ENCODE data around the gene MATCAP1. TPM values are rescaled to one million over a fixed set of nuclear protein-coding genes. Genes with fewer than 3 reads are reported as not detected.
A peak's percentile ranks its signal among the peaks of the same experiment; 100 is the strongest.

MATCAP1 gene
- total and polyA plus RNA-seq, 7 experiments from 2014 or later, result 0.48 to 88.1 (median 4.9) TPM

Small RNAs within 50 kb of the gene (microRNA-seq; reads per million reads assigned to microRNA genes)
- gene MIR328 (ENCODE audit: borderline microRNAs expressed), result 154 reads per million, percentile 59 among the genes with 10 or more reads in this experiment

Other genes with a start within 250 kb of the MATCAP1 start
- 100 to 1,000 TPM in 1 of 5 experiments, 10 to 100 TPM in 4; 47.0 to 116 (median 58.5) TPM for gene CIAO2B, start 249.6 kb downstream of the MATCAP1 start, total RNA-seq
- gene CIAO2B, start 249.6 kb downstream of the MATCAP1 start, polyA plus RNA-seq, result 10 to 100 TPM; 89.0 to 93.4 TPM
- 10 to 100 TPM; 40.5 to 64.7 (median 55.3) TPM for gene CES2, start 248.4 kb downstream of the MATCAP1 start, total RNA-seq
- gene CES2, start 248.4 kb downstream of the MATCAP1 start, polyA plus RNA-seq, result 10 to 100 TPM; 29.2 to 43.6 TPM
- 10 to 100 TPM in 1 of 5 experiments, under 1 TPM in 3, not detected in 1; 0.32 to 11.5 (median 0.77) TPM for gene CES3, start 222.7 kb downstream of the MATCAP1 start, total RNA-seq
- not detected for gene CES3, start 222.7 kb downstream of the MATCAP1 start, polyA plus RNA-seq
- gene CES4A, start 195.4 kb downstream of the MATCAP1 start, total RNA-seq, result 10 to 100 TPM; 17.2 to 53.8 (median 20.8) TPM
- 1 to 10 TPM; 5.1 to 7.6 TPM for gene CES4A, start 195.4 kb downstream of the MATCAP1 start, polyA plus RNA-seq
- 100 to 1,000 TPM in 1 of 5 experiments, 10 to 100 TPM in 4; 75.4 to 223 (median 94.4) TPM for gene CBFB, start 154.8 kb downstream of the MATCAP1 start, total RNA-seq
- gene CBFB, start 154.8 kb downstream of the MATCAP1 start, polyA plus RNA-seq, result 10 to 100 TPM; 53.2 to 56.3 TPM
- gene PHAF1, start 74.0 kb downstream of the MATCAP1 start, total RNA-seq, result 10 to 100 TPM; 17.8 to 29.6 (median 21.2) TPM
- gene PHAF1, start 74.0 kb downstream of the MATCAP1 start, polyA plus RNA-seq, result 10 to 100 TPM in 1 of 2 donors, 1 to 10 TPM in 1; 8.9 to 21.4 TPM
- gene B3GNT9, start 33.0 kb downstream of the MATCAP1 start, total RNA-seq, result 10 to 100 TPM in 1 of 5 experiments, 1 to 10 TPM in 4; 1.9 to 13.2 (median 2.7) TPM
- gene B3GNT9, start 33.0 kb downstream of the MATCAP1 start, polyA plus RNA-seq, result 1 to 10 TPM in 1 of 2 donors, under 1 TPM in 1; 0.78 to 2.4 TPM
- gene TRADD, start 24.1 kb downstream of the MATCAP1 start, total RNA-seq, result 10 to 100 TPM; 47.0 to 92.8 (median 52.8) TPM
- 10 to 100 TPM; 69.8 to 71.1 TPM for gene TRADD, start 24.1 kb downstream of the MATCAP1 start, polyA plus RNA-seq
- 10 to 100 TPM in 2 of 5 experiments, 1 to 10 TPM in 3; 8.7 to 84.7 (median 9.7) TPM for gene FBXL8, start 24.0 kb downstream of the MATCAP1 start, total RNA-seq
- 1 to 10 TPM; 5.2 to 7.8 TPM for gene FBXL8, start 24.0 kb downstream of the MATCAP1 start, polyA plus RNA-seq
- 100 to 1,000 TPM in 1 of 5 experiments, 10 to 100 TPM in 2, 1 to 10 TPM in 2; 9.9 to 150 (median 15.5) TPM for gene HSF4, start 19.2 kb downstream of the MATCAP1 start, total RNA-seq
- not detected for gene HSF4, start 19.2 kb downstream of the MATCAP1 start, polyA plus RNA-seq
- gene NOL3, start 13.4 kb downstream of the MATCAP1 start, total RNA-seq, result 10 to 100 TPM in 1 of 5 experiments, 1 to 10 TPM in 3, under 1 TPM in 1; 0.89 to 66.0 (median 1.8) TPM
- gene NOL3, start 13.4 kb downstream of the MATCAP1 start, polyA plus RNA-seq, result not detected
- under 1 TPM in 2 of 5 experiments, not detected in 3; 0.58 to 0.73 TPM for gene EXOC3L1, start 6.2 kb upstream of the MATCAP1 start, total RNA-seq
- not detected for gene EXOC3L1, start 6.2 kb upstream of the MATCAP1 start, polyA plus RNA-seq
- gene E2F4, start 8.2 kb upstream of the MATCAP1 start, total RNA-seq, result 100 to 1,000 TPM in 1 of 5 experiments, 10 to 100 TPM in 4; 67.1 to 133 (median 73.0) TPM
- gene E2F4, start 8.2 kb upstream of the MATCAP1 start, polyA plus RNA-seq, result 10 to 100 TPM; 59.4 to 97.9 TPM
- gene ELMO3, start 15.2 kb upstream of the MATCAP1 start, total RNA-seq, result 1 to 10 TPM; 2.6 to 9.1 (median 7.5) TPM
- gene ELMO3, start 15.2 kb upstream of the MATCAP1 start, polyA plus RNA-seq, result under 1 TPM in 1 of 2 donors, not detected in 1; 0.07 TPM
- gene TMEM208, start 43.2 kb upstream of the MATCAP1 start, total RNA-seq, result 10 to 100 TPM; 27.6 to 44.8 (median 32.7) TPM
- 10 to 100 TPM; 79.7 to 88.3 TPM for gene TMEM208, start 43.2 kb upstream of the MATCAP1 start, polyA plus RNA-seq
- gene FHOD1, start 63.5 kb upstream of the MATCAP1 start, total RNA-seq, result 10 to 100 TPM; 23.7 to 81.7 (median 35.1) TPM
- gene FHOD1, start 63.5 kb upstream of the MATCAP1 start, polyA plus RNA-seq, result 1 to 10 TPM; 3.6 to 3.7 TPM
- 1 to 10 TPM; 1.7 to 3.7 (median 2.2) TPM for gene SLC9A5, start 65.0 kb upstream of the MATCAP1 start, total RNA-seq
- under 1 TPM; 0.11 to 0.18 TPM for gene SLC9A5, start 65.0 kb upstream of the MATCAP1 start, polyA plus RNA-seq
- gene PLEKHG4, start 95.6 kb upstream of the MATCAP1 start, total RNA-seq, result 10 to 100 TPM; 18.9 to 32.3 (median 26.1) TPM
- gene PLEKHG4, start 95.6 kb upstream of the MATCAP1 start, polyA plus RNA-seq, result 1 to 10 TPM; 6.2 to 9.1 TPM
- under 1 TPM in 2 of 5 experiments, not detected in 3; 0.05 to 0.39 TPM for gene KCTD19, start 142.8 kb upstream of the MATCAP1 start, total RNA-seq
- gene KCTD19, start 142.8 kb upstream of the MATCAP1 start, polyA plus RNA-seq, result not detected
- under 1 TPM in 2 of 5 experiments, not detected in 3; 0.50 to 0.56 TPM for gene LRRC36, start 142.9 kb upstream of the MATCAP1 start, total RNA-seq
- not detected for gene LRRC36, start 142.9 kb upstream of the MATCAP1 start, polyA plus RNA-seq
- 10 to 100 TPM in 1 of 5 experiments, under 1 TPM in 1, not detected in 3; 0.37 to 18.7 TPM for gene TPPP3, start 209.5 kb upstream of the MATCAP1 start, total RNA-seq
- gene TPPP3, start 209.5 kb upstream of the MATCAP1 start, polyA plus RNA-seq, result under 1 TPM in 1 of 2 donors, not detected in 1; 0.19 TPM
- 1 to 10 TPM in 1 of 5 experiments, under 1 TPM in 2, not detected in 2; 0.34 to 3.6 (median 0.48) TPM for gene ZDHHC1, start 232.5 kb upstream of the MATCAP1 start, total RNA-seq
- gene ZDHHC1, start 232.5 kb upstream of the MATCAP1 start, polyA plus RNA-seq, result not detected
- under 1 TPM in 1 of 5 experiments, not detected in 4; 0.17 TPM for gene HSD11B2, start 247.2 kb upstream of the MATCAP1 start, total RNA-seq
- not detected for gene HSD11B2, start 247.2 kb upstream of the MATCAP1 start, polyA plus RNA-seq

Measured in naive thymus-derived CD4-positive, alpha-beta T cell (primary cell).